ENCODE measurements around the gene TRIM15.

DNA sequence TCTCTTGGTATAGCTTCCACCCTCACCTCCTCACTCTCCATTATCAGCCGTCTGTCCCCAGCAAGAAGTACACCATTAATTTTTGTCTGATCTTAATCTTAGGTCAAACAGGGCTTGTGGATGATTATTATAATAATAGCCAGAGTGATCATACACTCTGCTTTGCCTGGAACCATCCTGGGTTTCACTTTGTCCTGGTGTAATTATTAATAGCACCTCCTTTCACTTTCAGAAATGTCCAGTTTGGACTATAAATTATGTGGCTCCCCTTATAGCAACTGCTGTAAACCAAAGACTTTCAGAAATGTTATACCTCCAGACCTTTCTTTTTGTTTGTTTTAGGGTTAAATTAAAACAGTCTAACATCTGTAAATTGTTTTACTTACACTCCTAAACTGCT, 49.5 kb upstream of the TRIM15 start:
- no peak for TF ChIP-seq POLR2A (IDR thresholded peaks at IDR 0.05; ENCODE audit: low read depth, low read length)
- TF ChIP-seq, protein P1, sequence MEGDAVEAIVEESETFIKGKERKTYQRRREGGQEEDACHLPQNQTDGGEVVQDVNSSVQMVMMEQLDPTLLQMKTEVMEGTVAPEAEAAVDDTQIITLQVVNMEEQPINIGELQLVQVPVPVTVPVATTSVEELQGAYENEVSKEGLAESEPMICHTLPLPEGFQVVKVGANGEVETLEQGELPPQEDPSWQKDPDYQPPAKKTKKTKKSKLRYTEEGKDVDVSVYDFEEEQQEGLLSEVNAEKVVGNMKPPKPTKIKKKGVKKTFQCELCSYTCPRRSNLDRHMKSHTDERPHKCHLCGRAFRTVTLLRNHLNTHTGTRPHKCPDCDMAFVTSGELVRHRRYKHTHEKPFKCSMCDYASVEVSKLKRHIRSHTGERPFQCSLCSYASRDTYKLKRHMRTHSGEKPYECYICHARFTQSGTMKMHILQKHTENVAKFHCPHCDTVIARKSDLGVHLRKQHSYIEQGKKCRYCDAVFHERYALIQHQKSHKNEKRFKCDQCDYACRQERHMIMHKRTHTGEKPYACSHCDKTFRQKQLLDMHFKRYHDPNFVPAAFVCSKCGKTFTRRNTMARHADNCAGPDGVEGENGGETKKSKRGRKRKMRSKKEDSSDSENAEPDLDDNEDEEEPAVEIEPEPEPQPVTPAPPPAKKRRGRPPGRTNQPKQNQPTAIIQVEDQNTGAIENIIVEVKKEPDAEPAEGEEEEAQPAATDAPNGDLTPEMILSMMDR (IDR thresholded peaks at IDR 0.05; ENCODE audit: extremely low read depth in 1 of 2, insufficient read depth in 1 of 2, low read depth in 1 of 2, low read length in 2 of 2), result no peak
- TF ChIP-seq, protein P2, sequence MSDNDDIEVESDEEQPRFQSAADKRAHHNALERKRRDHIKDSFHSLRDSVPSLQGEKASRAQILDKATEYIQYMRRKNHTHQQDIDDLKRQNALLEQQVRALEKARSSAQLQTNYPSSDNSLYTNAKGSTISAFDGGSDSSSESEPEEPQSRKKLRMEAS (IDR thresholded peaks at IDR 0.05; ENCODE audit: insufficient read depth, insufficient read length), result no peak
- no peak for TF ChIP-seq EZH2 (IDR thresholded peaks at IDR 0.05; ENCODE audit: borderline replicate concordance, low read depth, low read length, severe bottlenecking)
- no peak for TF ChIP-seq MYC (IDR thresholded peaks at IDR 0.05; ENCODE audit: low read depth, low read length)
- TF ChIP-seq POLR2AphosphoS5 (IDR thresholded peaks at IDR 0.05; ENCODE audit: insufficient read depth, low read depth, low read length), result no peak

Measured in endothelial cell of umbilical vein (primary cell).